Loucy (cell line): Measurements from ENCODE around the gene VDAC1.

Experiments
- H2AFZ ChIP-seq: fragments of 200-600 bp; sonication (generic); 2 replicates; pipeline ENCODE4 v1.6.0; 2016; ENCODE audit warnings: antibody characterized with exemption, mild to moderate bottlenecking, low read length, moderate library complexity
- H3F3A ChIP-seq: fragments of 200-600 bp; 2 replicates; pipeline ENCODE4 v1.6.0; 2016; ENCODE audit warnings: antibody characterized with exemption, low read depth, mild to moderate bottlenecking
- H3K27me3 ChIP-seq: fragments of 200-600 bp; sonication (generic); 2 replicates; pipeline ENCODE4 v1.6.1; 2014; ENCODE audit warnings: low read length, mild to moderate bottlenecking; ENCODE audit not compliant: insufficient read depth, poor library complexity, severe bottlenecking
- H3K36me3 ChIP-seq: fragments of 200-600 bp; sonication (generic); 2 replicates; pipeline ENCODE4 v1.6.1; 2016; ENCODE audit warnings: low read length; ENCODE audit not compliant: insufficient read depth
- H3K4me1 ChIP-seq: fragments of 200-600 bp; sonication (generic); 2 replicates; pipeline ENCODE4 v1.5.1; 2014; ENCODE audit warnings: low read length, mild to moderate bottlenecking; ENCODE audit not compliant: insufficient read depth, poor library complexity, severe bottlenecking
- H3K4me2 ChIP-seq: fragments of 200-600 bp; sonication (generic); 2 replicates; pipeline ENCODE4 v1.6.0; 2014; ENCODE audit warnings: antibody characterized with exemption, low read length, low read depth, mild to moderate bottlenecking; ENCODE audit not compliant: poor library complexity, severe bottlenecking
- H3K4me3 ChIP-seq: fragments of 200-600 bp; sonication (generic); 2 replicates; pipeline ENCODE4 v1.5.1; 2014; ENCODE audit warnings: low read length, mild to moderate bottlenecking, mixed read lengths; ENCODE audit not compliant: poor library complexity, severe bottlenecking
- H3K79me2 ChIP-seq: fragments of 200-600 bp; sonication (generic); 2 replicates; pipeline ENCODE4 v1.6.1; 2014; ENCODE audit warnings: low read length; ENCODE audit not compliant: insufficient read depth
- H3K9ac ChIP-seq: fragments of 200-600 bp; sonication (generic); 2 replicates; pipeline ENCODE4 v1.6.0; 2014; ENCODE audit warnings: mild to moderate bottlenecking, low read depth, low read length, moderate library complexity; ENCODE audit not compliant: poor library complexity, severe bottlenecking
- H3K9me2 ChIP-seq: fragments of 200-600 bp; sonication (generic); replicated peaks from 2 replicates; pipeline ENCODE4 v1.6.1; 2016; ENCODE audit warnings: low read depth, low read length, mixed read lengths
- H3K9me3 ChIP-seq: fragments of 200-600 bp; sonication (generic); 2 replicates; pipeline ENCODE4 v1.6.1; 2014; ENCODE audit warnings: mild to moderate bottlenecking, antibody characterized with exemption, low read length, low read depth; ENCODE audit not compliant: insufficient read depth
- H4K20me1 ChIP-seq: fragments of 200-600 bp; sonication (generic); 2 replicates; pipeline ENCODE4 v1.6.0; 2014; ENCODE audit warnings: antibody characterized with exemption, low read length, mild to moderate bottlenecking; ENCODE audit not compliant: insufficient read depth, poor library complexity, severe bottlenecking
- EZH2phosphoT487 ChIP-seq: fragments of 200-600 bp; IDR thresholded peaks from 2 replicates; pipeline ENCODE4 v1.6.1; 2018; ENCODE audit warnings: antibody characterized with exemption, mild to moderate bottlenecking, moderate library complexity, borderline replicate concordance
- TF ChIP-seq, protein P1 (sequence below): fragments of 200-600 bp; sonication (generic); conservative IDR thresholded peaks from 2 replicates; pipeline ENCODE4 v1.5.1; 2014; ENCODE audit warnings: mild to moderate bottlenecking, antibody characterized with exemption, low read length

Gene VDAC1

DNA sequence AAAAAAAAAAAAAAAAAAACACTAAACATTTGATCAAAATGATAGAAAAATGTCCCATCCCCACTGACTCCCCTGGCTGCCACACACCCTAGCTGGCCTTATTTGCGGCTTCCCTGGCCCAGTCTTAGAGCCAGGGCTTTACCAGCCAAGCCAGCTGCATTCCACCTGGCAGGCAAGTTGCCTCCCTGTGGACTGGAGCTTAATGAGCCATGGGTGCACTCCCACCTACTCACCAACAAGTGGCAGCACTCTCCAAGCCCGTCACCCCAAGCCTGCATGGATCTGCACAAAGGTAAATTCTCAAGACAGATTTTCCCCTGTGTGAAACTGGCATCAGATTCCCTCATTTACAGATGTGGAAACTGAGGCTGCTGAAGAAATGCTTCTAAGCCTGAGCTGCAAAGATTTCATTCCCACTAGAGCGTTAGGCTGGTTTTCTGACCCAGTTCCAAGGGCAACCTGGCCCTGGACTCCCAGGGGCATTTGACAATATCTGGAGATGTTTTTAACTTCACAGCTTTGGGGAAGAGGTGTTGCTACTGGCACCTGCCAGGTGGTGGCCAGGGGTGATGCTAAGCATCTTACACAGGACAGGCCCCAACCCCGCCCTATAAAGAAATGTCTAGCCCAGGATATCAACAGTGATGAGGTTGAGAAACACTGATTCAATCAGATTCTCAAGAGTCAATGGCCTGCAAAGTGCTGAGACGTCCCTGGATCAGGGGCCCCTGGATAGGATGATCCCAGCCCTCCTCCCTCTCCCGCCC lies 21.9 kb upstream of the VDAC1 start:
- H2AFZ ChIP-seq, result no peak overlapping the region
- H3F3A ChIP-seq, result no peaks in the 10 kb centered on the region
- no peaks in the 10 kb centered on the region for H3K36me3 ChIP-seq
- no peaks in the 10 kb centered on the region for H3K79me2 ChIP-seq
- H3K9ac ChIP-seq, result no peak overlapping the region
- no peaks in the 10 kb centered on the region for H3K9me3 ChIP-seq
- H3K4me3 ChIP-seq, result no peak overlapping the region
- no peaks in the 10 kb centered on the region for H3K4me1 ChIP-seq
- no peak overlapping the region for H3K4me2 ChIP-seq
- no peak for TF ChIP-seq EZH2phosphoT487
- TF ChIP-seq, protein P1, sequence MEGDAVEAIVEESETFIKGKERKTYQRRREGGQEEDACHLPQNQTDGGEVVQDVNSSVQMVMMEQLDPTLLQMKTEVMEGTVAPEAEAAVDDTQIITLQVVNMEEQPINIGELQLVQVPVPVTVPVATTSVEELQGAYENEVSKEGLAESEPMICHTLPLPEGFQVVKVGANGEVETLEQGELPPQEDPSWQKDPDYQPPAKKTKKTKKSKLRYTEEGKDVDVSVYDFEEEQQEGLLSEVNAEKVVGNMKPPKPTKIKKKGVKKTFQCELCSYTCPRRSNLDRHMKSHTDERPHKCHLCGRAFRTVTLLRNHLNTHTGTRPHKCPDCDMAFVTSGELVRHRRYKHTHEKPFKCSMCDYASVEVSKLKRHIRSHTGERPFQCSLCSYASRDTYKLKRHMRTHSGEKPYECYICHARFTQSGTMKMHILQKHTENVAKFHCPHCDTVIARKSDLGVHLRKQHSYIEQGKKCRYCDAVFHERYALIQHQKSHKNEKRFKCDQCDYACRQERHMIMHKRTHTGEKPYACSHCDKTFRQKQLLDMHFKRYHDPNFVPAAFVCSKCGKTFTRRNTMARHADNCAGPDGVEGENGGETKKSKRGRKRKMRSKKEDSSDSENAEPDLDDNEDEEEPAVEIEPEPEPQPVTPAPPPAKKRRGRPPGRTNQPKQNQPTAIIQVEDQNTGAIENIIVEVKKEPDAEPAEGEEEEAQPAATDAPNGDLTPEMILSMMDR, result peak; percentile 56
- no peaks in the 10 kb centered on the region for H4K20me1 ChIP-seq
- H3K27me3 ChIP-seq, result no peaks in the 10 kb centered on the region
- H3K9me2 ChIP-seq, result no peaks in the 10 kb centered on the region

DNA sequence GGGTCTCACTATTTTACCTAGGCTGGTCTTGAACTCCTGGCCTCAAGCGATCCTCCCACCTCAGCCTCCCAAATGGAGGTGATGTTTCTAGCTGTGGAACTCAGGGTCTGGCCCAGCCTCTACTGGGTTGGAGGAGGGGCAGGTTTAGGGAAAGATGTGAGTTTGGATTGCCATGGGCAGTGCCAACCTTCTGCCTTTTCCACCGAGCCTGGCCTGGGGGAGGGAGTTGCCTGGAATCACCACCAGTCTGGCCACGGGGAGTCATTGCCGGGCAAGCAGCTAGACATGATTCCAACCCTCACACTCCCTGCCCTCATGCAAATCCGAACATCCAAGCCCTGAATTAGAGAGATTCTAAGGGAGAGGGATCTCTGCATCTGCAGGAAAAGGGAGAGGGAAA lies 21.0 kb upstream of the VDAC1 start:
- no peaks in the 10 kb centered on the region for H3K4me1 ChIP-seq
- H2AFZ ChIP-seq, result no peak overlapping the region
- no peak overlapping the region for H3K4me2 ChIP-seq
- no peaks in the 10 kb centered on the region for H3F3A ChIP-seq
- H3K27me3 ChIP-seq, result no peaks in the 10 kb centered on the region
- no peak overlapping the region for H3K9ac ChIP-seq
- H3K79me2 ChIP-seq, result no peaks in the 10 kb centered on the region
- H3K9me2 ChIP-seq, result no peaks in the 10 kb centered on the region
- no peaks in the 10 kb centered on the region for H3K36me3 ChIP-seq
- TF ChIP-seq, protein P1, result no peak
- no peak for TF ChIP-seq EZH2phosphoT487
- no peak overlapping the region for H3K4me3 ChIP-seq
- no peaks in the 10 kb centered on the region for H3K9me3 ChIP-seq
- no peaks in the 10 kb centered on the region for H4K20me1 ChIP-seq

DNA sequence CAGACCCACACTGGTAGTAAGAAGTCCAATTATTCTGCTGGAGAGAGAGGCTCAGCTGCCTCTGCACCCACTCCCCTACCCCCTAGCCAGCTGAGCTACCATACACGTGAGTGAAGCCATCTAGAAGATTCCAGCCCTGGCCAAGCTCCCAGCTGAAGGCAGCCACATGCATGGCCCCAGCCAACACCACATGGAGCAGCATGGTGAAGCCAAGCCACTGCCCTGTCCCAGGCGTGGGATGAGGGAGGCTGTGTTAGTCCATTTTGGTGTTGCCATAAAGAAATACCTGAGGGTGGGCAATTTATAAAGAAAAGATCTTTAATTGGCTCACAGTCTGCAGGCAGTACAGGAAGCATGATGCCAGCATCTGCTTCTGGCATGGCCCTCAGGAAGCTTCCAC lies 20.0 kb upstream of the VDAC1 start:
- no peaks in the 10 kb centered on the region for H3K79me2 ChIP-seq
- no peaks in the 10 kb centered on the region for H3K9me3 ChIP-seq
- no peaks in the 10 kb centered on the region for H3K36me3 ChIP-seq
- no peak overlapping the region for H2AFZ ChIP-seq
- no peaks in the 10 kb centered on the region for H3K27me3 ChIP-seq
- no peaks in the 10 kb centered on the region for H3F3A ChIP-seq
- H3K4me3 ChIP-seq, result no peak overlapping the region
- no peak overlapping the region for H3K9ac ChIP-seq
- H4K20me1 ChIP-seq, result no peaks in the 10 kb centered on the region
- no peaks in the 10 kb centered on the region for H3K9me2 ChIP-seq
- TF ChIP-seq, protein P1, result no peak
- no peak for TF ChIP-seq EZH2phosphoT487
- H3K4me2 ChIP-seq, result no peak overlapping the region
- no peaks in the 10 kb centered on the region for H3K4me1 ChIP-seq
